Measurements from ENCODE around the gene SUCLA2. TPM values are rescaled to one million over a fixed set of nuclear protein-coding genes. Genes with fewer than 3 reads are reported as not detected.
"Not testable (repeated sequence)": the region's sequence is repeated elsewhere in the genome, so short reads cannot be mapped to it uniquely, and the experiment has no call there.

The SUCLA2 gene
- total RNA-seq, 1 donor from 2014 or later, result 40.2 TPM

GRCh38 chr13:47999973-48000372 is 1.1 kb downstream of the SUCLA2 start:
- intact Hi-C loops (cut with micrococcal nuclease), result loop anchor here (1.0 to 10.0 kb wide), 5 partner anchors 205 to 1935 kb away; partner anchors contain the start of genes CAB39L, EBPL, ESD and SETDB2

GRCh38 chr13:47997384-47997783 is 3.7 kb downstream of the SUCLA2 start:
- intact Hi-C loops (cut with micrococcal nuclease), result no loop called here

GRCh38 chr13:47991859-47992258 is 9.2 kb downstream of the SUCLA2 start:
- intact Hi-C loops (cut with micrococcal nuclease), result no loop called here

- intact Hi-C loops (cut with micrococcal nuclease), result no loop called here
Measured at GRCh38 chr13:47990920-47991466, 10.1 kb downstream of the SUCLA2 start.

- intact Hi-C loops (cut with micrococcal nuclease), result no loop called here
Measured at GRCh38 chr13:47990427-47990826, 10.6 kb downstream of the SUCLA2 start.

GRCh38 chr13:47983070-47983469 is 18.0 kb downstream of the SUCLA2 start:
- intact Hi-C loops (cut with micrococcal nuclease), result no loop called here

- intact Hi-C loops (cut with micrococcal nuclease), result no loop called here
Measured at GRCh38 chr13:47976325-47976724, 24.7 kb downstream of the SUCLA2 start.

GRCh38 chr13:47964863-47965262 is 36.2 kb downstream of the SUCLA2 start:
- intact Hi-C loops (cut with micrococcal nuclease), result no loop called here

- intact Hi-C loops (cut with micrococcal nuclease), result no loop called here
Measured at GRCh38 chr13:47962237-47962636, 38.8 kb downstream of the SUCLA2 start.

- intact Hi-C loops (cut with micrococcal nuclease), result no loop called here
Measured at GRCh38 chr13:47959468-47960247, 41.4 kb downstream of the SUCLA2 start.

- intact Hi-C loops (cut with micrococcal nuclease), result no loop called here
Measured at GRCh38 chr13:47957073-47957472, 44.0 kb downstream of the SUCLA2 start.

- intact Hi-C loops (cut with micrococcal nuclease), result no loop called here
Measured at GRCh38 chr13:47955836-47956235, 45.2 kb downstream of the SUCLA2 start.

GRCh38 chr13:47949799-47950198 is 51.3 kb downstream of the SUCLA2 start:
- intact Hi-C loops (cut with micrococcal nuclease), result no loop called here

- intact Hi-C loops (cut with micrococcal nuclease), result no loop called here
Measured at GRCh38 chr13:47945738-47946137, 55.3 kb downstream of the SUCLA2 start.

GRCh38 chr13:47945146-47945545 is 55.9 kb downstream of the SUCLA2 start:
- intact Hi-C loops (cut with micrococcal nuclease), result not testable (repeated sequence)

- intact Hi-C loops (cut with micrococcal nuclease), result no loop called here
Measured at GRCh38 chr13:47934371-47934770, 66.7 kb downstream of the SUCLA2 start.

GRCh38 chr13:47932950-47933923 is 67.8 kb downstream of the SUCLA2 start:
- intact Hi-C loops (cut with micrococcal nuclease), result no loop called here

- intact Hi-C loops (cut with micrococcal nuclease), result no loop called here
Measured at GRCh38 chr13:47930649-47931165, 70.4 kb downstream of the SUCLA2 start.

GRCh38 chr13:47929156-47929555 is 71.9 kb downstream of the SUCLA2 start:
- intact Hi-C loops (cut with micrococcal nuclease), result no loop called here

- intact Hi-C loops (cut with micrococcal nuclease), result no loop called here
Measured at GRCh38 chr13:47917022-47917574, 84.0 kb downstream of the SUCLA2 start.

- intact Hi-C loops (cut with micrococcal nuclease), result no loop called here
Measured at GRCh38 chr13:47908197-47908902, 92.7 kb downstream of the SUCLA2 start.
